ENCODE results near the gene PARP15. TPM values are rescaled to one million over a fixed set of nuclear protein-coding genes. Genes with fewer than 3 reads are reported as not detected.
"Not testable (repeated sequence)": the region's sequence is repeated elsewhere in the genome, so short reads cannot be mapped to it uniquely, and the experiment has no call there.

The PARP15 gene
- total RNA-seq, 2 experiments from 2014 or later, result 41.6 to 41.8 TPM

DNA sequence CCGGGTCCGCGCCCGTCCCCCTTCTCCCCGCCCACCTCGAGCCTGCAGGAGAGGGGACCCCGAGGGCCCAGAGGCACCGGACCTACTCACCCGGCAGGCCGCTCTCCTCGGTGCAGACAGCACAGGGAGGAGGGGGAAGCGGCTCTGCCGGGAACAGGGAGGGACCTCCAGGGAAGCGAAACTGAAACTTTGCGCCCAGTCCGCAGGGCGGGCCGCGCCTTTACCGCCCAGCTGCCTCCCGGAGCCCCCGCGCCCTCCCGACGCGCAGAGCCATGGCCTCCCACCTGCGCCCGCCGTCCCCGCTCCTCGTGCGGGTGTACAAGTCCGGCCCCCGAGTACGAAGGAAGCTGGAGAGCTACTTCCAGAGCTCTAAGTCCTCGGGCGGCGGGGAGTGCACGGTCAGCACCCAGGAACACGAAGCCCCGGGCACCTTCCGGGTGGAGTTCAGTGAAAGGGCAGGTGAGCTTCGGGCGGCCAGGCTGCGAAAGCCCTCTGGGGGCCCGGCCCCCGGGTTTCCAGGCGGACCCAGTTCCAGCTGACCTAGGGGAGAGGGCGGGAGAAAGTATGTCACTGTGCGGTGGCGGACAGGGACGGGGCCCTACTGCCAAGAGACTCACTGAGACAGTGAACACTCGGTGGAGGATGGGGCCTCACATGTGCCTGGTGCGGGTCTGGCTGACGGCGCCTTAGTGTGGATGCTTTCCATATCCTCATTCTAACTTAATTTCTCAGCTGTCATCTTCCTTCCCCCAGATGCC is 13.1 kb upstream of the PARP15 start, which contains the start of the genes DTX3L and PARP9:
DTX3L (plus strand) TSS at position 184 of the 758 bp plus-strand sequence; CDS start at position 273, 89 bp downstream.
PARP9 (minus strand) TSS at position 146 of the 758 bp plus-strand sequence. CDS start 4,680 bp downstream, outside the sequence.
- Mint-ChIP-seq H3K4me3 (peak within 1 kb of the TSS; percentile 95), H3K4me1 (ENCODE audit: low read depth) (peaks cover 85% of the 10 kb centered on the region), H3K27me3 (no peaks in the 10 kb centered on the region), H3K36me3 (ENCODE audit: low read depth) (peaks cover 77% of the 10 kb centered on the region), H3K27ac (peak within 1 kb of the TSS; percentile 89), H3K9me3 (no peaks in the 10 kb centered on the region)
- DNase-seq (peak; percentile 47 to 95 (median 76)), ATAC-seq (ENCODE audit: poor library complexity) (peak; percentile 91)
- Histone ChIP-seq H3K9me3 (ENCODE audit: control insufficient read depth in 1 of 2, insufficient read depth in 1 of 2, low read length in 2 of 2) (no peaks in the 10 kb centered on the region), H3K27me3 (ENCODE audit: control insufficient read depth in 1 of 2, insufficient read depth in 2 of 2, low read length in 2 of 2) (no peaks in the 10 kb centered on the region), H3K4me3 (ENCODE audit: low read length) (peak within 1 kb of the TSS; percentile 92), H3K36me3 (ENCODE audit: insufficient read depth, low read length) (peaks cover 39% of the 10 kb centered on the region), H3K4me1 (ENCODE audit: insufficient read depth, low read length) (peaks cover 67% of the 10 kb centered on the region), H3K27ac (ENCODE audit: low read depth in 1 of 2, low read length in 2 of 2) (peak within 1 kb of the TSS; percentile 83 to 88)
- CTCF ChIA-PET, result interaction anchor here (0.9 to 7.0 kb wide), 4 partner anchors 12 to 180 kb away, joined by 3 to 45 read pairs (median 4); partner anchors contain the start of gene FAM162A
- TF ChIP-seq, protein P1, sequence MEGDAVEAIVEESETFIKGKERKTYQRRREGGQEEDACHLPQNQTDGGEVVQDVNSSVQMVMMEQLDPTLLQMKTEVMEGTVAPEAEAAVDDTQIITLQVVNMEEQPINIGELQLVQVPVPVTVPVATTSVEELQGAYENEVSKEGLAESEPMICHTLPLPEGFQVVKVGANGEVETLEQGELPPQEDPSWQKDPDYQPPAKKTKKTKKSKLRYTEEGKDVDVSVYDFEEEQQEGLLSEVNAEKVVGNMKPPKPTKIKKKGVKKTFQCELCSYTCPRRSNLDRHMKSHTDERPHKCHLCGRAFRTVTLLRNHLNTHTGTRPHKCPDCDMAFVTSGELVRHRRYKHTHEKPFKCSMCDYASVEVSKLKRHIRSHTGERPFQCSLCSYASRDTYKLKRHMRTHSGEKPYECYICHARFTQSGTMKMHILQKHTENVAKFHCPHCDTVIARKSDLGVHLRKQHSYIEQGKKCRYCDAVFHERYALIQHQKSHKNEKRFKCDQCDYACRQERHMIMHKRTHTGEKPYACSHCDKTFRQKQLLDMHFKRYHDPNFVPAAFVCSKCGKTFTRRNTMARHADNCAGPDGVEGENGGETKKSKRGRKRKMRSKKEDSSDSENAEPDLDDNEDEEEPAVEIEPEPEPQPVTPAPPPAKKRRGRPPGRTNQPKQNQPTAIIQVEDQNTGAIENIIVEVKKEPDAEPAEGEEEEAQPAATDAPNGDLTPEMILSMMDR (IDR thresholded peaks at IDR 0.05), result no peak
- POLR2A ChIA-PET, result interaction anchor here (0.5 to 8.6 kb wide), 17 partner anchors 9 to 958 kb away, joined by 3 to 94 read pairs (median 5); partner anchors contain the start of genes FAM162A, HSPBAP1, KPNA1 and PARP14
- intact Hi-C loops (cut with DNase I, micrococcal nuclease), result loop anchor here (2.0 to 10.0 kb wide), 8 partner anchors 14 to 1020 kb away; partner anchors contain the start of genes POLQ (in 2 of the 2), SEC22A (in 2 of the 2), FAM162A (in 1 of the 2) and HSPBAP1 (in 1 of the 2)

DNA sequence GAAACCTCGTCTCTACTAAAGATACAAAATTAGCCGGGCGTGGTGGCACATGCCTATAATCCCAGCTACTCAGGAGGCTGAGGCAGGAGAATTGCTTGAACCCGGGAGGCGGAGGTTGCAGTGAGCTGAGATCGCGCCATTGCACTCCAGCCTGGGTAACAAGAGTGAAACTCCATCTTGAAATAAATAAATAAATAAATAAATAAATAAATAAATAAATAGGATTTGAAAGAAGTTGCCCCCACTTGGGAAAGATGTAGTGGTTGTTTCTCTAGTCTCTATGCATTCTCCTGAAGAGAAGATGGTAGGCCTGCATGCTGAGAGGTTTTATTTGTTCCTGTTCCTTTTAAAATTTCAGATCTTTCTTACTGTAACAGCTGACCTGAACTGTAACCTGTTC is 9.3 kb upstream of the PARP15 start:
- ATAC-seq (ENCODE audit: poor library complexity); H3K27me3 Mint-ChIP-seq; POLR2A ChIA-PET; H3K9me3 ChIP-seq (ENCODE audit: control insufficient read depth in 1 of 2, insufficient read depth in 1 of 2, low read length in 2 of 2); DNase-seq; H3K9me3 Mint-ChIP-seq; H3K4me3 ChIP-seq (ENCODE audit: low read length); H3K27me3 ChIP-seq (ENCODE audit: control insufficient read depth in 1 of 2, insufficient read depth in 2 of 2, low read length in 2 of 2): not testable (repeated sequence)
- peaks cover 73% of the 10 kb centered on the region for H3K4me1 Mint-ChIP-seq (ENCODE audit: low read depth)
- H3K36me3 ChIP-seq (ENCODE audit: insufficient read depth, low read length), result peaks cover 62% of the 10 kb centered on the region
- H3K27ac Mint-ChIP-seq, result peak overlapping the region; percentile 83
- intact Hi-C loops (cut with DNase I, micrococcal nuclease), result loop anchor here (10.0 kb wide), 2 partner anchors 637 to 1023 kb away; partner anchors contain the start of genes SEC22A (in 2 of the 2) and POLQ (in 1 of the 2)
- peak overlapping the region in 1 of 2 donors; percentile 43 for H3K27ac ChIP-seq (ENCODE audit: low read depth in 1 of 2, low read length in 2 of 2)
- CTCF ChIA-PET, result interaction anchor here (0.7 to 1.6 kb wide), 2 partner anchors 11 to 111 kb away, joined by 3 to 4 read pairs; no protein-coding TSS in a partner anchor
- peaks cover 87% of the 10 kb centered on the region for H3K36me3 Mint-ChIP-seq (ENCODE audit: low read depth)
- H3K4me3 Mint-ChIP-seq, result peak overlapping the region; percentile 22
- H3K4me1 ChIP-seq (ENCODE audit: insufficient read depth, low read length), result peaks cover 56% of the 10 kb centered on the region

DNA sequence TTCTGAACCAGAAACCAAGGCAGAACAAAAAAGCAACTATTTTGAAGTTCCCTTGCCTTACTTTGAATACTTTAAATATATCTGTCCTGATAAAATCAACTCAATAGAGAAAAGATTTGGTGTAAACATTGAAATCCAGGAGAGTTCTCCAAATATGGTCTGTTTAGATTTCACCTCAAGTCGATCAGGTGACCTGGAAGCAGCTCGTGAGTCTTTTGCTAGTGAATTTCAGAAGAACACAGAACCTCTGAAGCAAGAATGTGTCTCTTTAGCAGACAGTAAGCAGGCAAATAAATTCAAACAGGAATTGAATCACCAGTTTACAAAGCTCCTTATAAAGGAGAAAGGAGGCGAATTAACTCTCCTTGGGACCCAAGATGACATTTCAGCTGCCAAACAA is 8.7 kb upstream of the PARP15 start:
- TF ChIP-seq, protein P1 (IDR thresholded peaks at IDR 0.05), result no peak
- H3K4me1 Mint-ChIP-seq (ENCODE audit: low read depth), result peaks cover 72% of the 10 kb centered on the region
- ChIA-PET POLR2A (interaction anchor here (0.7 kb wide), 1 partner anchor 16 kb away, joined by 4 read pairs; no protein-coding TSS in a partner anchor), CTCF (interaction anchor here (0.7 kb wide), 1 partner anchor 10 kb away, joined by 3 read pairs; no protein-coding TSS in a partner anchor)
- peak overlapping the region; percentile 22 for H3K4me3 Mint-ChIP-seq
- intact Hi-C loops (cut with DNase I, micrococcal nuclease), result loop anchor here (10.0 kb wide), 2 partner anchors 636 to 1024 kb away; partner anchors contain the start of genes SEC22A (in 2 of the 2) and POLQ (in 1 of the 2)
- Histone ChIP-seq H3K27me3 (ENCODE audit: control insufficient read depth in 1 of 2, insufficient read depth in 2 of 2, low read length in 2 of 2) (no peaks in the 10 kb centered on the region), H3K4me3 (ENCODE audit: low read length) (no peak overlapping the region), H3K9me3 (ENCODE audit: control insufficient read depth in 1 of 2, insufficient read depth in 1 of 2, low read length in 2 of 2) (no peaks in the 10 kb centered on the region), H3K27ac (ENCODE audit: low read depth in 1 of 2, low read length in 2 of 2) (peak overlapping the region in 1 of 2 donors; percentile 43), H3K36me3 (ENCODE audit: insufficient read depth, low read length) (peaks cover 62% of the 10 kb centered on the region), H3K4me1 (ENCODE audit: insufficient read depth, low read length) (peaks cover 56% of the 10 kb centered on the region)
- ATAC-seq (ENCODE audit: poor library complexity), result no peak
- no peak for DNase-seq
- H3K9me3 Mint-ChIP-seq, result no peaks in the 10 kb centered on the region
- peaks cover 88% of the 10 kb centered on the region for H3K36me3 Mint-ChIP-seq (ENCODE audit: low read depth)
- peak overlapping the region; percentile 83 for H3K27ac Mint-ChIP-seq
- H3K27me3 Mint-ChIP-seq, result no peaks in the 10 kb centered on the region

Measured in CD4-positive, alpha-beta T cell (primary cell).